ENCODE measurements around the gene SRF. TPM values are rescaled to one million over a fixed set of nuclear protein-coding genes. Genes with fewer than 3 reads are reported as not detected.

Gene SRF
- total RNA-seq, 2 experiments from 2014 or later: 45.8 to 45.9 TPM

- ChIA-PET POLR2A (no interaction called here), CTCF (interaction anchor here (0.7 kb wide), 1 partner anchor 63 kb away, joined by 3 read pairs; no protein-coding TSS in a partner anchor)
- H3K4me1 Mint-ChIP-seq: peaks cover 6% of the 10 kb centered on the region
- no peak overlapping the region for H3K27ac Mint-ChIP-seq
- no peaks in the 10 kb centered on the region for H3K9me3 Mint-ChIP-seq
- no peak for DNase-seq
- peaks cover 49% of the 10 kb centered on the region for H3K36me3 Mint-ChIP-seq (ENCODE audit: low read depth)
- H3K4me3 Mint-ChIP-seq: no peak overlapping the region
- no peaks in the 10 kb centered on the region for H3K27me3 Mint-ChIP-seq
These were observed 21.8 kb downstream of the SRF start for GRCh38 chr6:43192911-43193310.

GRCh38 chr6:43193929-43194328 is 22.9 kb downstream of the SRF start:
- ChIA-PET POLR2A (interaction anchor here (0.6 to 0.8 kb wide), 2 partner anchors 10 to 320 kb away, joined by 3 to 5 read pairs; no protein-coding TSS in a partner anchor), CTCF (no interaction called here)
- peaks cover 6% of the 10 kb centered on the region for H3K4me1 Mint-ChIP-seq
- no peak for DNase-seq
- no peaks in the 10 kb centered on the region for H3K27me3 Mint-ChIP-seq
- peaks cover 41% of the 10 kb centered on the region for H3K36me3 Mint-ChIP-seq (ENCODE audit: low read depth)
- H3K27ac Mint-ChIP-seq: no peak overlapping the region
- no peaks in the 10 kb centered on the region for H3K9me3 Mint-ChIP-seq
- H3K4me3 Mint-ChIP-seq: no peak overlapping the region

- ChIA-PET POLR2A (interaction anchor here (0.7 kb wide), 1 partner anchor 24 kb away, joined by 3 read pairs; no protein-coding TSS in a partner anchor), CTCF (no interaction called here)
- Mint-ChIP-seq H3K36me3 (ENCODE audit: low read depth) (peaks cover 43% of the 10 kb centered on the region), H3K4me1 (no peaks in the 10 kb centered on the region), H3K27me3 (no peaks in the 10 kb centered on the region), H3K9me3 (no peaks in the 10 kb centered on the region), H3K4me3 (no peak overlapping the region), H3K27ac (no peak overlapping the region)
- DNase-seq: no peak
These were observed 25.3 kb downstream of the SRF start for GRCh38 chr6:43196337-43196736.

GRCh38 chr6:43199912-43200311 is 28.8 kb downstream of the SRF start:
- no peak overlapping the region for H3K27ac Mint-ChIP-seq
- POLR2A ChIA-PET: no interaction called here
- H3K27me3 Mint-ChIP-seq: no peaks in the 10 kb centered on the region
- CTCF ChIA-PET: interaction anchor here (2.7 kb wide), 1 partner anchor 29 kb away, joined by 11 read pairs; the partner anchor contains the start of gene DNPH1
- no peaks in the 10 kb centered on the region for H3K9me3 Mint-ChIP-seq
- H3K4me3 Mint-ChIP-seq: no peak overlapping the region
- no peaks in the 10 kb centered on the region for H3K4me1 Mint-ChIP-seq
- peaks cover 29% of the 10 kb centered on the region for H3K36me3 Mint-ChIP-seq (ENCODE audit: low read depth)
- DNase-seq: no peak

GRCh38 chr6:43200541-43200940 is 29.5 kb downstream of the SRF start:
- peak overlapping the region; percentile 10 for H3K27ac Mint-ChIP-seq
- H3K4me1 Mint-ChIP-seq: no peaks in the 10 kb centered on the region
- no peaks in the 10 kb centered on the region for H3K9me3 Mint-ChIP-seq
- no peak overlapping the region for H3K4me3 Mint-ChIP-seq
- H3K27me3 Mint-ChIP-seq: no peaks in the 10 kb centered on the region
- ChIA-PET POLR2A (interaction anchor here (1.3 kb wide), 1 partner anchor 26 kb away, joined by 3 read pairs; no protein-coding TSS in a partner anchor), CTCF (interaction anchor here (2.7 kb wide), 1 partner anchor 28 kb away, joined by 11 read pairs; the partner anchor contains the start of gene DNPH1)
- H3K36me3 Mint-ChIP-seq (ENCODE audit: low read depth): peaks cover 25% of the 10 kb centered on the region
- no peak for DNase-seq

- Mint-ChIP-seq H3K4me3 (no peak overlapping the region), H3K27ac (no peak overlapping the region), H3K4me1 (no peaks in the 10 kb centered on the region), H3K27me3 (no peaks in the 10 kb centered on the region), H3K9me3 (no peaks in the 10 kb centered on the region), H3K36me3 (ENCODE audit: low read depth) (peaks cover 26% of the 10 kb centered on the region)
- ChIA-PET CTCF (no interaction called here), POLR2A (interaction anchor here (1.1 kb wide), 1 partner anchor 10 kb away, joined by 3 read pairs; no protein-coding TSS in a partner anchor)
- no peak for DNase-seq
These were observed 31.4 kb downstream of the SRF start for GRCh38 chr6:43202451-43202850.

- Mint-ChIP-seq H3K4me1 (no peaks in the 10 kb centered on the region), H3K9me3 (no peaks in the 10 kb centered on the region), H3K4me3 (no peak overlapping the region), H3K27ac (no peak overlapping the region), H3K36me3 (ENCODE audit: low read depth) (peaks cover 26% of the 10 kb centered on the region), H3K27me3 (no peaks in the 10 kb centered on the region)
- no peak for DNase-seq
- POLR2A ChIA-PET: no interaction called here
- CTCF ChIA-PET: no interaction called here
These were observed 32.1 kb downstream of the SRF start for GRCh38 chr6:43203029-43203717.

GRCh38 chr6:43203718-43204095 is 32.6 kb downstream of the SRF start:
- Mint-ChIP-seq H3K4me1 (no peaks in the 10 kb centered on the region), H3K9me3 (no peaks in the 10 kb centered on the region), H3K27me3 (no peaks in the 10 kb centered on the region), H3K27ac (no peak overlapping the region), H3K36me3 (ENCODE audit: low read depth) (peaks cover 26% of the 10 kb centered on the region), H3K4me3 (no peak overlapping the region)
- DNase-seq: no peak
- ChIA-PET CTCF (no interaction called here), POLR2A (no interaction called here)

GRCh38 chr6:43204271-43205105 is 33.4 kb downstream of the SRF start:
- ChIA-PET CTCF (no interaction called here), POLR2A (interaction anchor here (0.7 kb wide), 1 partner anchor 17 kb away, joined by 3 read pairs; no protein-coding TSS in a partner anchor)
- Mint-ChIP-seq H3K27ac (no peak overlapping the region), H3K9me3 (no peaks in the 10 kb centered on the region), H3K36me3 (ENCODE audit: low read depth) (peaks cover 26% of the 10 kb centered on the region), H3K4me3 (no peak overlapping the region), H3K27me3 (no peaks in the 10 kb centered on the region), H3K4me1 (no peaks in the 10 kb centered on the region)
- no peak for DNase-seq

GRCh38 chr6:43205849-43206248 is 34.8 kb downstream of the SRF start:
- no peak overlapping the region for H3K4me3 Mint-ChIP-seq
- DNase-seq: no peak
- H3K36me3 Mint-ChIP-seq (ENCODE audit: low read depth): peaks cover 21% of the 10 kb centered on the region
- ChIA-PET POLR2A (no interaction called here), CTCF (no interaction called here)
- H3K27ac Mint-ChIP-seq: no peak overlapping the region
- no peaks in the 10 kb centered on the region for H3K27me3 Mint-ChIP-seq
- H3K9me3 Mint-ChIP-seq: no peaks in the 10 kb centered on the region
- no peaks in the 10 kb centered on the region for H3K4me1 Mint-ChIP-seq

GRCh38 chr6:43207286-43207685 is 36.2 kb downstream of the SRF start:
- Mint-ChIP-seq H3K4me3 (no peak overlapping the region), H3K9me3 (no peaks in the 10 kb centered on the region), H3K4me1 (no peaks in the 10 kb centered on the region), H3K27me3 (no peaks in the 10 kb centered on the region), H3K27ac (no peak overlapping the region), H3K36me3 (ENCODE audit: low read depth) (peaks cover 18% of the 10 kb centered on the region)
- DNase-seq: no peak
- ChIA-PET POLR2A (no interaction called here), CTCF (no interaction called here)

- peaks cover 13% of the 10 kb centered on the region for H3K36me3 Mint-ChIP-seq (ENCODE audit: low read depth)
- DNase-seq: no peak
- ChIA-PET POLR2A (interaction anchor here (1.2 kb wide), 1 partner anchor 10 kb away, joined by 3 read pairs; no protein-coding TSS in a partner anchor), CTCF (interaction anchor here (1.1 kb wide), 1 partner anchor 17 kb away, joined by 5 read pairs; the partner anchor contains the start of gene DNPH1)
- H3K9me3 Mint-ChIP-seq: no peaks in the 10 kb centered on the region
- H3K27me3 Mint-ChIP-seq: no peaks in the 10 kb centered on the region
- H3K4me3 Mint-ChIP-seq: no peak overlapping the region
- H3K4me1 Mint-ChIP-seq: no peaks in the 10 kb centered on the region
- H3K27ac Mint-ChIP-seq: no peak overlapping the region
These were observed 40.9 kb downstream of the SRF start for GRCh38 chr6:43211955-43212354.

GRCh38 chr6:43213431-43213830 is 42.4 kb downstream of the SRF start:
- ChIA-PET CTCF (no interaction called here), POLR2A (interaction anchor here (1.2 kb wide), 1 partner anchor 12 kb away, joined by 3 read pairs; no protein-coding TSS in a partner anchor)
- Mint-ChIP-seq H3K4me1 (no peaks in the 10 kb centered on the region), H3K27me3 (no peaks in the 10 kb centered on the region), H3K9me3 (no peaks in the 10 kb centered on the region), H3K27ac (no peak overlapping the region), H3K4me3 (no peak overlapping the region), H3K36me3 (ENCODE audit: low read depth) (peaks cover 10% of the 10 kb centered on the region)
- DNase-seq: no peak
